ENCODE results near the gene NELFA.
"Not testable (repeated sequence)": the region's sequence is repeated elsewhere in the genome, so short reads cannot be mapped to it uniquely, and the experiment has no call there.

NELFA gene

GRCh38 chr4:1993718-1994516, 14.9 kb downstream of the NELFA start:
- DNase-seq, result not testable (repeated sequence)

- DNase-seq, result no peak
Measured at GRCh38 chr4:1993169-1993516, 15.6 kb downstream of the NELFA start.

GRCh38 chr4:1992468-1993168, 16.2 kb downstream of the NELFA start:
- DNase-seq, result no peak

- no peak for DNase-seq
Measured at GRCh38 chr4:1991596-1992434, 17.0 kb downstream of the NELFA start.

- DNase-seq, result no peak
Measured at GRCh38 chr4:1991087-1991486, 17.7 kb downstream of the NELFA start.

GRCh38 chr4:1990676-1991075, 18.1 kb downstream of the NELFA start:
- DNase-seq, result no peak

- no peak for DNase-seq
Measured at GRCh38 chr4:1990348-1990645, 18.5 kb downstream of the NELFA start.

- no peak for DNase-seq
Measured at GRCh38 chr4:1989533-1990347, 19.0 kb downstream of the NELFA start.

GRCh38 chr4:1988327-1988724, 20.4 kb downstream of the NELFA start:
- no peak for DNase-seq

- DNase-seq, result no peak
Measured at GRCh38 chr4:1987721-1988326, 20.9 kb downstream of the NELFA start.

- DNase-seq, result no peak
Measured at GRCh38 chr4:1987296-1987695, 21.5 kb downstream of the NELFA start.

GRCh38 chr4:1986578-1987210, 22.1 kb downstream of the NELFA start:
- no peak for DNase-seq

GRCh38 chr4:1985780-1986577, 22.8 kb downstream of the NELFA start:
- DNase-seq, result no peak

- DNase-seq, result no peak
Measured at GRCh38 chr4:1985294-1985693, 23.5 kb downstream of the NELFA start.

GRCh38 chr4:1984406-1985191, 24.2 kb downstream of the NELFA start:
- DNase-seq, result no peak

- DNase-seq, result no peak
Measured at GRCh38 chr4:1983846-1984405, 24.8 kb downstream of the NELFA start.

GRCh38 chr4:1983053-1983845, 25.5 kb downstream of the NELFA start:
- no peak for DNase-seq

- DNase-seq, result no peak
Measured at GRCh38 chr4:1982124-1983052, 26.4 kb downstream of the NELFA start.

Measured in SW 1271 (cell line).